Panc1 (cell line): Measurements from ENCODE around the gene TTC3. TPM values are rescaled to one million over a fixed set of nuclear protein-coding genes. Genes with fewer than 3 reads are reported as not detected.

Experiments
- ATAC-seq: fragments of 200-7000 bp; cut with Tn5 transposase; 2 replicates; pipeline ENCODE4 v1.9.1; 2020; ENCODE audit warnings: mild to moderate bottlenecking, moderate library complexity
- BruUV-seq: library from RNA; stranded (reverse); fragments of 400-500 nt; replicated peaks from 2 replicates; lab custom pipeline; 2021; lab: Mats Ljungman, UMichigan
- CTCF ChIA-PET: fragments of 300-600 bp; sonication (Branson Sonifier 250); formaldehyde crosslinking; loops from one replicate; lab custom pipeline; 2022; ENCODE audit warnings: antibody characterized with exemption; lab: Charles Lee
- POLR2A ChIA-PET: fragments of 300-600 bp; sonication (Branson Sonifier 250); formaldehyde crosslinking; loops from one replicate; lab custom pipeline; 2022; ENCODE audit warnings: antibody characterized with exemption; lab: Charles Lee
- DNase-seq: peaks from one replicate; pipeline ENCODE4 v3.0.0-alpha.2; 2010; ENCODE audit warnings: low read depth, low spot score
- H3K27ac ChIP-seq: 2 replicates; pipeline ENCODE4 v1.5.1; 2011; ENCODE audit warnings: mild to moderate bottlenecking, low read length, inconsistent platforms
- H3K27me3 ChIP-seq: fragments of 200-500 bp; sonication (Bioruptor generic); 2 replicates; pipeline ENCODE4 v1.6.0; 2014; ENCODE audit warnings: low read length, inconsistent platforms; ENCODE audit not compliant: control insufficient read depth, insufficient read depth
- H3K36me3 ChIP-seq: fragments of 200-500 bp; sonication (Bioruptor generic); 2 replicates; pipeline ENCODE4 v1.5.1; 2014; ENCODE audit warnings: inconsistent platforms, mild to moderate bottlenecking, low read length, moderate library complexity; ENCODE audit not compliant: control insufficient read depth, insufficient read depth
- H3K4me1 ChIP-seq: 2 replicates; pipeline ENCODE4 v1.5.1; 2011; ENCODE audit warnings: inconsistent platforms, mild to moderate bottlenecking, low read length, moderate library complexity; ENCODE audit not compliant: control insufficient read depth, insufficient read depth
- H3K4me3 ChIP-seq, 2 experiments: 2 replicates each; pipeline ENCODE4 v1.5.1; 2011 to 2012; ENCODE audit warnings: low read depth in 2 of 2, low read length in 2 of 2, mild to moderate bottlenecking in 2 of 2, inconsistent platforms in 1 of 2, moderate library complexity in 1 of 2
- H3K9me3 ChIP-seq: fragments of 200-500 bp; sonication (Bioruptor generic); 2 replicates; pipeline ENCODE4 v1.5.1; 2014; ENCODE audit warnings: low read depth, mild to moderate bottlenecking, inconsistent platforms, low read length, moderate library complexity; ENCODE audit not compliant: control insufficient read depth, insufficient read depth
- POLR2AphosphoS5 ChIP-seq: IDR thresholded peaks from 2 replicates; pipeline ENCODE4 v1.6.1; 2012; ENCODE audit warnings: mild to moderate bottlenecking, low read depth, low read length, moderate library complexity
- SIN3A ChIP-seq: IDR thresholded peaks from 2 replicates; pipeline ENCODE4 v1.6.1; 2012; ENCODE audit warnings: low read depth, mild to moderate bottlenecking, low read length, moderate library complexity, borderline replicate concordance; ENCODE audit not compliant: insufficient read depth
- TCF7L2 ChIP-seq: IDR thresholded peaks from 2 replicates; pipeline ENCODE4 v1.6.1; 2011; ENCODE audit warnings: mild to moderate bottlenecking, low read depth, low read length, inconsistent platforms
- in situ Hi-C: cut with HindIII; loops from 2 replicates; pipeline ENCODE4 v1.10.0; 2016; ENCODE audit warnings: low sequenced_read_pairs, low pct_unique_long_range_greater_than_20kb
- intact Hi-C: fragments of 100-400 bp; cut with micrococcal nuclease; formaldehyde crosslinking; loops from one replicate; pipeline ENCODE4 v1.10.0; 2022; ENCODE audit not compliant: unreplicated experiment
- total RNA-seq: library from RNA; stranded (reverse); gene quantifications from one replicate; pipeline ENCODE4 v1.2.1, GENCODE V29; 2021; ENCODE audit not compliant: unreplicated experiment
- TF ChIP-seq, protein P1 (sequence below), 2 experiments: IDR thresholded peaks; 2 replicates each; pipeline ENCODE4 v1.6.1; 2011 to 2012; ENCODE audit warnings: low read depth in 2 of 2, control low read depth in 1 of 2, low read length in 1 of 2, mild to moderate bottlenecking in 1 of 2, moderate library complexity in 1 of 2; ENCODE audit not compliant: insufficient read depth in 1 of 2
- TF ChIP-seq, protein P2 (sequence below): fragments of 450-650 bp; IDR thresholded peaks from 2 replicates; pipeline ENCODE4 v1.5.1; 2017; ENCODE audit warnings: mild to moderate bottlenecking

The TTC3 gene
- total RNA-seq, 1 experiment from 2014 or later = 83.0 TPM

DNA sequence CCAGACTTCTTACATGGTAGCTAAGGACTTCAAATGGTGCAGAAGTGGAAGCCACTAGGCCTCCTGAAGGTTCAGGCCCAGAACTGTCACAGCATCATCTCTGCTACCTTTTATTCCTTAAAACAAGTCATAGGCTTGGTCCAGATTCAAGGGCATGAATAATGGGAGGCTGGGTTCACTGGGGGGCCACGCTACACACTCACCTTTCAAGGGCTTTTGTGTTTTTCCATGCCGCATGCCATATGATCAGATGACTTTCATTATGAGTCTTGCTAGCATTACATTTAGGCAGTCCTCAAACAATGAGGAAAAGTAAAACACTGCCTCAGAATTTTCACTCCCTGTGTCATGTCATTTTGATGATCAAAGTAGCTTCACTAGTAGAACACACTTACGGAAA lies 110.7 kb downstream of the TTC3 start:
- CTCF ChIA-PET = no interaction called here
- Histone ChIP-seq H3K9me3 (no peaks in the 10 kb centered on the region), H3K27me3 (no peaks in the 10 kb centered on the region), H3K27ac (no peak overlapping the region), H3K4me1 (no peaks in the 10 kb centered on the region), H3K4me3 (no peak overlapping the region), H3K36me3 (peaks cover 9% of the 10 kb centered on the region)
- DNase-seq = no peak
- BruUV-seq = no TSS peak
- in situ Hi-C loops (no loop called here), intact Hi-C loops (no loop called here)
- POLR2A ChIA-PET = no interaction called here
- ATAC-seq = no peak
- TF ChIP-seq SIN3A (no peak), POLR2AphosphoS5 (no peak)
- TF ChIP-seq, protein P1, sequence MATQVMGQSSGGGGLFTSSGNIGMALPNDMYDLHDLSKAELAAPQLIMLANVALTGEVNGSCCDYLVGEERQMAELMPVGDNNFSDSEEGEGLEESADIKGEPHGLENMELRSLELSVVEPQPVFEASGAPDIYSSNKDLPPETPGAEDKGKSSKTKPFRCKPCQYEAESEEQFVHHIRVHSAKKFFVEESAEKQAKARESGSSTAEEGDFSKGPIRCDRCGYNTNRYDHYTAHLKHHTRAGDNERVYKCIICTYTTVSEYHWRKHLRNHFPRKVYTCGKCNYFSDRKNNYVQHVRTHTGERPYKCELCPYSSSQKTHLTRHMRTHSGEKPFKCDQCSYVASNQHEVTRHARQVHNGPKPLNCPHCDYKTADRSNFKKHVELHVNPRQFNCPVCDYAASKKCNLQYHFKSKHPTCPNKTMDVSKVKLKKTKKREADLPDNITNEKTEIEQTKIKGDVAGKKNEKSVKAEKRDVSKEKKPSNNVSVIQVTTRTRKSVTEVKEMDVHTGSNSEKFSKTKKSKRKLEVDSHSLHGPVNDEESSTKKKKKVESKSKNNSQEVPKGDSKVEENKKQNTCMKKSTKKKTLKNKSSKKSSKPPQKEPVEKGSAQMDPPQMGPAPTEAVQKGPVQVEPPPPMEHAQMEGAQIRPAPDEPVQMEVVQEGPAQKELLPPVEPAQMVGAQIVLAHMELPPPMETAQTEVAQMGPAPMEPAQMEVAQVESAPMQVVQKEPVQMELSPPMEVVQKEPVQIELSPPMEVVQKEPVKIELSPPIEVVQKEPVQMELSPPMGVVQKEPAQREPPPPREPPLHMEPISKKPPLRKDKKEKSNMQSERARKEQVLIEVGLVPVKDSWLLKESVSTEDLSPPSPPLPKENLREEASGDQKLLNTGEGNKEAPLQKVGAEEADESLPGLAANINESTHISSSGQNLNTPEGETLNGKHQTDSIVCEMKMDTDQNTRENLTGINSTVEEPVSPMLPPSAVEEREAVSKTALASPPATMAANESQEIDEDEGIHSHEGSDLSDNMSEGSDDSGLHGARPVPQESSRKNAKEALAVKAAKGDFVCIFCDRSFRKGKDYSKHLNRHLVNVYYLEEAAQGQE (IDR thresholded peaks at IDR 0.05; ENCODE audit: insufficient read depth in 1 of 2, low read depth in 2 of 2, low read length in 1 of 2) = no peak

DNA sequence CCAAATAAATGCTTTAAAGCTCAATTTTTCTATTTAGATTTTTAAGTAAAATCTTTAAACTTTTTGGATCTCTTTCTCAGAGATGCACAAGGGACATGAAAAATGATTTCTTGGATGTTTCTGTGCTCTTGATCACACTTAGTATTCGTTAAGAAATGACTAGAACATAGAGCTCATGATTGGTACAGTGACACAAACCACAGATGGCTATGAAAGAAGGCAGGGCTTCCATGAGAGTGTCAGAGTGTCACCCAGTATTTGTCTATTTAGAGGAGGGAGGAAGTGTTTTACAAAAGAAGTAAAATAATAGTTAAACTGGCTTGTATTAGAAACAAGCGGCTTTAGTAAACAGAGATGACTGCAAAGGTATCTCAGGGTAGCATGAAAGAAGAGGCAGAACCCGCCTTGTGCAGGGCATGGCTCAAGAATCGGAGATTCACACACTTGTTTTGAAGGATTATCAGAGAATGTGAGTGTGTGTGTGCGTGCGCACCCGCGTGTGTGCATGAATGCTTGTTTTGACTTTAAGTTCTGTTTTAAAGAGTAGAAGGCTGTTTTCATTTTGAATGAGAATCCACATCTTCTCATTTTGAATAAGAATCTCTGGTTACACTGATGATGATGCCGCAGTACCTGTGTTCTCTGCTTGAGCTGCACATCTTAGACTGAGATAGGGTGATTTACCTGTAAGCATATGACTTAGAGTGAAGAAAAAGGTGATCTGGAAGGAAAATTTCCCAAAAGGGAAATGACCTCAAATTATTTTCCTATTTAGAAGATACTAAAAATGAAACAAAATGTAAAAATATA lies 111.9 kb downstream of the TTC3 start:
- TF ChIP-seq POLR2AphosphoS5 = no peak
- no peak for TF ChIP-seq SIN3A
- TF ChIP-seq, protein P2, sequence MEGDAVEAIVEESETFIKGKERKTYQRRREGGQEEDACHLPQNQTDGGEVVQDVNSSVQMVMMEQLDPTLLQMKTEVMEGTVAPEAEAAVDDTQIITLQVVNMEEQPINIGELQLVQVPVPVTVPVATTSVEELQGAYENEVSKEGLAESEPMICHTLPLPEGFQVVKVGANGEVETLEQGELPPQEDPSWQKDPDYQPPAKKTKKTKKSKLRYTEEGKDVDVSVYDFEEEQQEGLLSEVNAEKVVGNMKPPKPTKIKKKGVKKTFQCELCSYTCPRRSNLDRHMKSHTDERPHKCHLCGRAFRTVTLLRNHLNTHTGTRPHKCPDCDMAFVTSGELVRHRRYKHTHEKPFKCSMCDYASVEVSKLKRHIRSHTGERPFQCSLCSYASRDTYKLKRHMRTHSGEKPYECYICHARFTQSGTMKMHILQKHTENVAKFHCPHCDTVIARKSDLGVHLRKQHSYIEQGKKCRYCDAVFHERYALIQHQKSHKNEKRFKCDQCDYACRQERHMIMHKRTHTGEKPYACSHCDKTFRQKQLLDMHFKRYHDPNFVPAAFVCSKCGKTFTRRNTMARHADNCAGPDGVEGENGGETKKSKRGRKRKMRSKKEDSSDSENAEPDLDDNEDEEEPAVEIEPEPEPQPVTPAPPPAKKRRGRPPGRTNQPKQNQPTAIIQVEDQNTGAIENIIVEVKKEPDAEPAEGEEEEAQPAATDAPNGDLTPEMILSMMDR = no peak
- TF ChIP-seq, protein P1 (IDR thresholded peaks at IDR 0.05; ENCODE audit: insufficient read depth in 1 of 2, low read depth in 2 of 2, low read length in 1 of 2) = no peak
- TF ChIP-seq TCF7L2 = no peak
- H3K4me3 ChIP-seq = no peak overlapping the region
- ChIA-PET CTCF (no interaction called here), POLR2A (interaction anchor here (0.7 kb wide), 1 partner anchor 620 kb away, joined by 11 read pairs; no protein-coding TSS in a partner anchor)
- H3K27me3 ChIP-seq = no peaks in the 10 kb centered on the region
- no TSS peak for BruUV-seq
- in situ Hi-C loops = no loop called here
- DNase-seq (no peak), ATAC-seq (no peak)
- no peaks in the 10 kb centered on the region for H3K9me3 ChIP-seq
- no peaks in the 10 kb centered on the region for H3K4me1 ChIP-seq
- H3K36me3 ChIP-seq = peaks cover 9% of the 10 kb centered on the region
- intact Hi-C loops = no loop called here
- no peak overlapping the region for H3K27ac ChIP-seq
